Mesenchymal stem cell (in vitro differentiated cells and primary cell): ENCODE measurements around the gene NOP16.
"Not testable (repeated sequence)": the region's sequence is repeated elsewhere in the genome, so short reads cannot be mapped to it uniquely, and the experiment has no call there.

ENCODE experiments used
- DNase-seq: peaks from one replicate; pipeline ENCODE4 v3.0.0-alpha.2; 2013
- H2AFZ ChIP-seq: one replicate; pipeline ENCODE4 v1.6.1; 2013; ENCODE audit warnings: low read depth, mild to moderate bottlenecking, control low read depth, inconsistent platforms, low read length, moderate library complexity
- H2AK5ac ChIP-seq: 2 replicates; pipeline ENCODE4 v1.6.1; 2013; ENCODE audit warnings: low read length, moderate library complexity, mild to moderate bottlenecking, inconsistent platforms; ENCODE audit not compliant: severe bottlenecking
- H2BK120ac ChIP-seq: one replicate; pipeline ENCODE4 v1.6.1; 2013; ENCODE audit warnings: low read depth, mild to moderate bottlenecking, inconsistent platforms, low read length, moderate library complexity
- H2BK12ac ChIP-seq, 2 experiments: one replicate each; pipeline ENCODE4 v1.6.1; 2013; ENCODE audit warnings: inconsistent platforms in 2 of 2, low read length in 2 of 2, mild to moderate bottlenecking in 2 of 2, moderate library complexity in 2 of 2, control low read depth in 1 of 2
- H2BK15ac ChIP-seq: one replicate; pipeline ENCODE4 v1.6.1; 2013; ENCODE audit warnings: mild to moderate bottlenecking, low read depth, inconsistent platforms; ENCODE audit not compliant: poor library complexity, severe bottlenecking
- H2BK5ac ChIP-seq: 2 replicates; pipeline ENCODE4 v1.6.1; 2013; ENCODE audit warnings: low read depth, mild to moderate bottlenecking, low read length, control low read depth, inconsistent platforms; ENCODE audit not compliant: poor library complexity, severe bottlenecking
- H3K14ac ChIP-seq, 2 experiments: one replicate each; pipeline ENCODE4 v1.6.1; 2013; ENCODE audit warnings: inconsistent platforms in 2 of 2, low read length in 2 of 2, control low read depth in 1 of 2, mild to moderate bottlenecking in 1 of 2, moderate library complexity in 1 of 2
- H3K18ac ChIP-seq, 2 experiments: one replicate each; pipeline ENCODE4 v1.6.1; 2013; ENCODE audit warnings: inconsistent platforms in 2 of 2, low read length in 2 of 2, control low read depth in 1 of 2, low read depth in 1 of 2, mild to moderate bottlenecking in 1 of 2
- H3K23ac ChIP-seq, 2 experiments: one replicate each; pipeline ENCODE4 v1.6.1; 2013; ENCODE audit warnings: inconsistent platforms in 2 of 2, low read length in 2 of 2, mild to moderate bottlenecking in 2 of 2, moderate library complexity in 2 of 2, control low read depth in 1 of 2
- H3K27ac ChIP-seq: 2 replicates; pipeline ENCODE4 v1.5.1; 2013; ENCODE audit warnings: mild to moderate bottlenecking, moderate library complexity, low read length, control low read depth, inconsistent platforms; ENCODE audit not compliant: poor library complexity, severe bottlenecking
- H3K27me3 ChIP-seq, 2 experiments: 2 replicates each; pipeline versions ENCODE4 v1.6.1 to v1.7.0; 2013; ENCODE audit warnings: low read length in 2 of 2, mild to moderate bottlenecking in 2 of 2, moderate library complexity in 2 of 2, control low read depth in 1 of 2, inconsistent platforms in 1 of 2; ENCODE audit not compliant: control insufficient read depth in 1 of 2, insufficient read depth in 1 of 2
- H3K36me3 ChIP-seq, 2 experiments: 2 replicates each; pipeline versions ENCODE4 v1.6.1 to v1.7.0; 2013; ENCODE audit warnings: low read length in 2 of 2, control low read depth in 1 of 2, inconsistent platforms in 1 of 2, low read depth in 1 of 2, mild to moderate bottlenecking in 1 of 2; ENCODE audit not compliant: insufficient read depth in 2 of 2, control insufficient read depth in 1 of 2
- H3K4ac ChIP-seq, 2 experiments: one replicate each; pipeline ENCODE4 v1.6.1; 2013; ENCODE audit warnings: inconsistent platforms in 2 of 2, low read length in 2 of 2, mild to moderate bottlenecking in 2 of 2, moderate library complexity in 2 of 2, control low read depth in 1 of 2, low read depth in 1 of 2
- H3K4me1 ChIP-seq: 2 replicates; pipeline ENCODE4 v1.6.1; 2013; ENCODE audit warnings: low read depth, low read length, control low read depth; ENCODE audit not compliant: control insufficient read depth, insufficient read depth
- H3K4me2 ChIP-seq: 2 replicates; pipeline ENCODE4 v1.6.1; 2013; ENCODE audit warnings: low read length, mild to moderate bottlenecking, inconsistent platforms; ENCODE audit not compliant: poor library complexity, severe bottlenecking
- H3K4me3 ChIP-seq, 2 experiments: 2 replicates each; pipeline versions ENCODE4 v1.5.1 to v1.7.0; 2013; ENCODE audit warnings: low read length in 2 of 2, mild to moderate bottlenecking in 2 of 2, control low read depth in 1 of 2, low read depth in 1 of 2; ENCODE audit not compliant: insufficient read depth in 1 of 2
- H3K79me1 ChIP-seq: replicated peaks from 2 replicates; pipeline ENCODE4 v1.6.1; 2013; ENCODE audit warnings: mild to moderate bottlenecking, control low read depth, low read length, inconsistent platforms; ENCODE audit not compliant: poor library complexity, severe bottlenecking
- H3K9ac ChIP-seq: 2 replicates; pipeline ENCODE4 v1.7.0; 2013; ENCODE audit warnings: mild to moderate bottlenecking, low read length, moderate library complexity
- H3K9me3 ChIP-seq: 2 replicates; pipeline ENCODE4 v1.7.0; 2013; ENCODE audit warnings: mild to moderate bottlenecking, low read length; ENCODE audit not compliant: control insufficient read depth
- H4K8ac ChIP-seq: one replicate; pipeline ENCODE4 v1.6.1; 2013; ENCODE audit warnings: inconsistent platforms, mild to moderate bottlenecking, low read length, moderate library complexity
- H4K91ac ChIP-seq: one replicate; pipeline ENCODE4 v1.6.1; 2013; ENCODE audit warnings: mild to moderate bottlenecking, low read length, inconsistent platforms
- WGBS: methylation state at CpG from one replicate; pipeline ENCODE4 v1.1.7; 2013; ENCODE audit warnings: mixed read lengths; 5-methylcytosine and 5-hydroxymethylcytosine counted together

NOP16 gene

GRCh38 chr5:176410486-176411180 is 22.2 kb upstream of the NOP16 start:
- 98% methylated on average over 5 of the region's 5 CpGs for WGBS
- H3K27ac ChIP-seq: no peak overlapping the region

DNA sequence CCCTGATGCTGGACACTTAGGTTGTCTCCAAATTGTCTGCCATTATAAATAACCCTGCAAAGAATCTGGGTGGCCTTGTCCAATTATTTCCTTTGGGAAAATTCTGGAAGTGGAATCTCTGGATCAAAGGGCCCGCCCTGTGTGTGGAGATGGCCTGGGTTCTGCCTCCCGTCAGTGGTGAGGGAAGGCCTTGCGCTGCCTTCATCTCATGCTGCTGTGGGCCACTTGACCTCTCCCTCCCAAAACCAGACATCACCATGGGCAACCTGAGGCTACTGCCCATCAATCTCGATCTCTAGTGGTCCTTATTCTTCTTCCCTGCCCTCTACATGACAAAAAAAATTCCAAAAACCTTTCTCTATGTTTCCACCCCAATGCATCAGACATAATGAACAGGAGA is 21.4 kb upstream of the NOP16 start:
- Histone ChIP-seq H3K14ac (no peak overlapping the region), H3K4me1 (peaks cover 20% of the 10 kb centered on the region), H2BK15ac (no peak overlapping the region), H3K27ac (no peak overlapping the region), H2BK5ac (no peak overlapping the region), H3K4me3 (no peak overlapping the region), H3K4me2 (no peak overlapping the region), H4K8ac (no peak overlapping the region), H3K9me3 (no peaks in the 10 kb centered on the region), H2AK5ac (no peak overlapping the region), H3K18ac (no peak overlapping the region), H3K23ac (no peak overlapping the region), H4K91ac (no peak overlapping the region), H3K9ac (no peak overlapping the region), H2BK120ac (no peak overlapping the region), H2BK12ac (no peak overlapping the region), H3K79me1 (peaks cover 35% of the 10 kb centered on the region), H2AFZ (no peak overlapping the region), H3K36me3 (peaks cover 28 to 39% of the 10 kb centered on the region in 2 experiments), H3K4ac (no peak overlapping the region), H3K27me3 (no peaks in the 10 kb centered on the region)
- 96% methylated on average over 4 of the region's 4 CpGs for WGBS
- no peak for DNase-seq

More at GRCh38 chr5:176410486-176411180, 22.2 kb upstream of the NOP16 start:
- Histone ChIP-seq H3K27me3 (no peaks in the 10 kb centered on the region), H3K36me3 (peaks cover 25 to 35% of the 10 kb centered on the region in 2 experiments), H3K23ac (no peak overlapping the region), H3K18ac (no peak overlapping the region), H2BK12ac (no peak overlapping the region), H3K4me3 (no peak overlapping the region), H2AFZ (no peak overlapping the region), H2BK5ac (no peak overlapping the region), H3K4me1 (peaks cover 25% of the 10 kb centered on the region), H4K91ac (no peak overlapping the region), H3K4me2 (no peak overlapping the region), H3K9me3 (no peaks in the 10 kb centered on the region), H4K8ac (no peak overlapping the region), H3K9ac (no peak overlapping the region), H2AK5ac (no peak overlapping the region), H2BK15ac (no peak overlapping the region), H3K79me1 (peaks cover 38% of the 10 kb centered on the region), H2BK120ac (no peak overlapping the region), H3K4ac (no peak overlapping the region), H3K14ac (no peak overlapping the region)
- no peak for DNase-seq

DNA sequence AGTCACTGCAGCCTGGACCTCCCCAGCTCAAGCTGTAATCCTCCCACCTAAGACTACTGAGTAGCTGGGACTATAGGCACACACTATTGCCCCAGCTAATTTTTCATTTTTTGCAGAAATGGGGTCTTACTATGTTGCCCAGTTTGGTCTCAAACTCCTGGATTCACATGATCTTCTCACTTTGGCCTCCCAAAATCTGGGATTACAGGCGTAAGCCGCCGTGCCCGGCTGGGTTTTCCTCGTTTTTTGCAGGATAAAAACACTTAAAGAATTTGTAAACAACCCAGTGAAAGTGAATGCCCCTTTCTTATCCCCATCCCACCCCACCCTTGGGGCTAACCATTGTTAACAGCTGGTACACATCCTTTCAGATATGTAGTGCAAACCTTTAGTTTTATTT is 20.2 kb upstream of the NOP16 start:
- no peak for DNase-seq
- H3K9me3 ChIP-seq: no peaks in the 10 kb centered on the region
- H2BK120ac ChIP-seq: no peak overlapping the region
- no peak overlapping the region for H2AK5ac ChIP-seq
- no peak overlapping the region for H4K8ac ChIP-seq
- peaks cover 33% of the 10 kb centered on the region for H3K79me1 ChIP-seq
- H3K27ac ChIP-seq: no peak overlapping the region
- H3K9ac ChIP-seq: no peak overlapping the region
- H3K14ac ChIP-seq: no peak overlapping the region
- H3K18ac ChIP-seq: no peak overlapping the region
- peaks cover 28 to 46% of the 10 kb centered on the region in 2 experiments for H3K36me3 ChIP-seq
- 86% methylated on average over 5 of the region's 5 CpGs for WGBS
- H3K23ac ChIP-seq: no peak overlapping the region
- no peaks in the 10 kb centered on the region for H3K27me3 ChIP-seq
- no peak overlapping the region for H3K4ac ChIP-seq
- H2BK15ac ChIP-seq: no peak overlapping the region
- no peak overlapping the region for H4K91ac ChIP-seq
- no peak overlapping the region for H3K4me2 ChIP-seq
- H3K4me1 ChIP-seq: peaks cover 12% of the 10 kb centered on the region
- H2BK5ac ChIP-seq: no peak overlapping the region
- H2BK12ac ChIP-seq: no peak overlapping the region
- no peak overlapping the region for H3K4me3 ChIP-seq
- H2AFZ ChIP-seq: no peak overlapping the region

DNA sequence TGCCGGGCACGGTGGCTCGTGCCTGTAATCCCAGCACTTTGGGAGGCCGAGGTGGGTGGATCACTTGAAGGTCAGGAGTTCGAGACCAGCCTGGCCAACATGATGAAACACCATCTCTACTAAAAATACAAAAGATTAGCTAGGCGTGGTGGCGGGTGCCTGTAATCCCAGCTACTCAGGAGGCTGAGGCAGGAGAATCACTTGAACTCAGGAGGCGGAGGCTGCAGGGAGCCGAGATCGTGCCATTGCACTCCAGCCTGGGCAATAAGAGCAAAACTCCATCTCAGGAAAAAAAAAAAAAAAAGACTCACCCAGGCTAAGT is 19.8 kb upstream of the NOP16 start:
- not testable (repeated sequence) for H2BK120ac ChIP-seq, H3K14ac ChIP-seq, DNase-seq, H2AFZ ChIP-seq, H2BK12ac ChIP-seq, H3K4me3 ChIP-seq, H3K4me1 ChIP-seq, H3K23ac ChIP-seq, H2BK5ac ChIP-seq, H2AK5ac ChIP-seq, H3K4me2 ChIP-seq, H3K27ac ChIP-seq, H3K9me3 ChIP-seq, H3K4ac ChIP-seq, H3K18ac ChIP-seq, H4K8ac ChIP-seq, H3K27me3 ChIP-seq, H2BK15ac ChIP-seq, H3K9ac ChIP-seq, H4K91ac ChIP-seq
- WGBS: 98% methylated on average over 6 of the region's 10 CpGs
- Histone ChIP-seq H3K36me3 (peaks cover 28 to 46% of the 10 kb centered on the region in 2 experiments), H3K79me1 (peaks cover 33% of the 10 kb centered on the region)
